ENCODE results near the gene RBL2. TPM values are rescaled to one million over a fixed set of nuclear protein-coding genes. Genes with fewer than 3 reads are reported as not detected.
A peak's percentile ranks its signal among the peaks of the same experiment; 100 is the strongest.

RBL2 gene
- total RNA-seq, 1 experiment from 2014 or later: 38.4 TPM

DNA sequence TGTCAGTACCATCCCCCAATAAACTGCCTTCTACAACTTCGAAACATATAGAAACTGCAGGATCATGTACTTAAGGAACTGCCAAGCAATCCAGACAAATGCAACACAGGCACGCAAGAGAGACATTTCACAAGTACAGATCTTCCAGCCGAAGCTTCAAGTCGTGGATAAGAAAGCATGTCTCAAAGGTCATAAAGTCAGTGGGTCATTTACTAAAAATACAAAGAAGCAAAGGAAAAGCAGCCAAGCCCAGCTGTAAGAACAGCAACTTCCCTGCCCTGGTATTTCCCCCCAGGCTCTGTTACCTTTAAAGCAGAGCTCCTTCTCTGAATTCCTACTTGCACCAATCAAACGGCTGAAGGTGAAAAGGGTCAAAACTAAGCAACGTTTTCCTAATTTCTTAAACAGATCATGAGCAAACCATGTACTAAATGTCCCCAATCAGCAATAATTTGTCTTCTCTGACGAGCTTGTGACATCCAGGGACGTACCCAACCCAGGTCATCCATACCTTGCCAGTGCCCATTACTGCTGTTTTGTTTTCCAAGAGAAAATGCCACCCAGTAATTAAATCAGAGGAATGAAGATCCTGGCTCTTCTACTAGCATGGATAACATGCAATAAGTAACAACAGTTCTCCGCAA lies 67.1 kb downstream of the RBL2 start:
- ChIA-PET POLR2A (no interaction called here), CTCF (interaction anchor here (1.0 kb wide), 1 partner anchor 9 kb away, joined by 5 read pairs; no protein-coding TSS in a partner anchor)
- 0 out of 2 replicates have a peak overlapping the region, but pooled peaks have one; percentile 7 for H3K27ac Mint-ChIP-seq
- peaks cover 12% of the 10 kb centered on the region for H3K36me3 Mint-ChIP-seq
- no peak for DNase-seq (ENCODE audit: low spot score)
- no peak for ATAC-seq
- H3K4me1 Mint-ChIP-seq: peaks cover 30% of the 10 kb centered on the region
- TF ChIP-seq, protein P1, sequence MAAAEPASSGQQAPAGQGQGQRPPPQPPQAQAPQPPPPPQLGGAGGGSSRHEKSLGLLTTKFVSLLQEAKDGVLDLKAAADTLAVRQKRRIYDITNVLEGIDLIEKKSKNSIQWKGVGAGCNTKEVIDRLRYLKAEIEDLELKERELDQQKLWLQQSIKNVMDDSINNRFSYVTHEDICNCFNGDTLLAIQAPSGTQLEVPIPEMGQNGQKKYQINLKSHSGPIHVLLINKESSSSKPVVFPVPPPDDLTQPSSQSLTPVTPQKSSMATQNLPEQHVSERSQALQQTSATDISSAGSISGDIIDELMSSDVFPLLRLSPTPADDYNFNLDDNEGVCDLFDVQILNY (CRISPR knock-in tag; IDR thresholded peaks at IDR 0.05): no peak
- TF ChIP-seq NFE2L1 (CRISPR knock-in tag; IDR thresholded peaks at IDR 0.05): no peak
- TF ChIP-seq, protein P2, sequence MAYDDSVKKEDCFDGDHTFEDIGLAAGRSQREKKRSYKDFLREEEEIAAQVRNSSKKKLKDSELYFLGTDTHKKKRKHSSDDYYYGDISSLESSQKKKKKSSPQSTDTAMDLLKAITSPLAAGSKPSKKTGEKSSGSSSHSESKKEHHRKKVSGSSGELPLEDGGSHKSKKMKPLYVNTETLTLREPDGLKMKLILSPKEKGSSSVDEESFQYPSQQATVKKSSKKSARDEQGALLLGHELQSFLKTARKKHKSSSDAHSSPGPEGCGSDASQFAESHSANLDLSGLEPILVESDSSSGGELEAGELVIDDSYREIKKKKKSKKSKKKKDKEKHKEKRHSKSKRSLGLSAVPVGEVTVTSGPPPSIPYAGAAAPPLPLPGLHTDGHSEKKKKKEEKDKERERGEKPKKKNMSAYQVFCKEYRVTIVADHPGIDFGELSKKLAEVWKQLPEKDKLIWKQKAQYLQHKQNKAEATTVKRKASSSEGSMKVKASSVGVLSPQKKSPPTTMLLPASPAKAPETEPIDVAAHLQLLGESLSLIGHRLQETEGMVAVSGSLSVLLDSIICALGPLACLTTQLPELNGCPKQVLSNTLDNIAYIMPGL (CRISPR knock-in tag; IDR thresholded peaks at IDR 0.05): no peak
- TF ChIP-seq PRRX2 (CRISPR knock-in tag; IDR thresholded peaks at IDR 0.05): no peak
- no peak for TF ChIP-seq SOX15 (CRISPR knock-in tag; IDR thresholded peaks at IDR 0.05)
- TF ChIP-seq, protein P3, sequence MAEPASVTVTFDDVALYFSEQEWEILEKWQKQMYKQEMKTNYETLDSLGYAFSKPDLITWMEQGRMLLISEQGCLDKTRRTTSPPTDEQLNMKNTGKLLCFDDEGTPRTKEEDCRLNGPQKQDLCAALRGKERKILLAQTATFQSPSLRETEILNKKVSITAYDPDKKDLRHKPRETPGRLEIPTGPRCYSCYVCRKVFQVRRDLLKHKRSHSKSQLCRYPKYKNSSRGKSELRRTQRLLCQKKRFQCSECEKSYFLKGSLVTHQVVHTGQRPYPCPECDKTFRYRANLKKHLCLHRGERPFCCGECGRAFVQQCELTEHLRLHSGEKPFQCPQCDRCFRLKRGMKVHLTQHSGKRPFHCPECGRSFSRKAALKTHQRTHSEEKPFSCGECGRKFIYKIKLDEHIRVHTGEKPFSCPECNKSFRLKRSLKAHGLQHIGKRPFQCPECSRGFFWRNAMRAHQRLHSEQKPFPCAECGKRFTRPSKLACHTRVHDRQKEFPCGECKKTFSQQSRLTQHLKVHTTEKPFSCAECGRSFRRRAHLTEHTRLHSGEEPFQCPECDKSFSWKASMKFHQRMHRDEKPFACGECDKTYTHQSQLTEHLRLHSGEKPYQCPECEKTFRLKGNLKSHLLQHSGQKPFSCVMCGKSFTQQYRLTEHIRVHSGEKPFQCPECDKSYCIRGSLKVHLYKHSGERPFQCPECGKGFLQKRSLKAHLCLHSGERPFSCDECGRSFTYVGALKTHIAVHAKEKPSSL (CRISPR knock-in tag; conservative IDR thresholded peaks at IDR 0.05): no peak
- no peak for TF ChIP-seq ZNF317 (CRISPR knock-in tag; IDR thresholded peaks at IDR 0.05; ENCODE audit: borderline replicate concordance, low read depth)
- TF ChIP-seq ZNF138 (CRISPR knock-in tag; conservative IDR thresholded peaks at IDR 0.05): no peak
- no peak for TF ChIP-seq OVOL2 (CRISPR knock-in tag; IDR thresholded peaks at IDR 0.05; ENCODE audit: borderline replicate concordance)
- TF ChIP-seq, protein P4, sequence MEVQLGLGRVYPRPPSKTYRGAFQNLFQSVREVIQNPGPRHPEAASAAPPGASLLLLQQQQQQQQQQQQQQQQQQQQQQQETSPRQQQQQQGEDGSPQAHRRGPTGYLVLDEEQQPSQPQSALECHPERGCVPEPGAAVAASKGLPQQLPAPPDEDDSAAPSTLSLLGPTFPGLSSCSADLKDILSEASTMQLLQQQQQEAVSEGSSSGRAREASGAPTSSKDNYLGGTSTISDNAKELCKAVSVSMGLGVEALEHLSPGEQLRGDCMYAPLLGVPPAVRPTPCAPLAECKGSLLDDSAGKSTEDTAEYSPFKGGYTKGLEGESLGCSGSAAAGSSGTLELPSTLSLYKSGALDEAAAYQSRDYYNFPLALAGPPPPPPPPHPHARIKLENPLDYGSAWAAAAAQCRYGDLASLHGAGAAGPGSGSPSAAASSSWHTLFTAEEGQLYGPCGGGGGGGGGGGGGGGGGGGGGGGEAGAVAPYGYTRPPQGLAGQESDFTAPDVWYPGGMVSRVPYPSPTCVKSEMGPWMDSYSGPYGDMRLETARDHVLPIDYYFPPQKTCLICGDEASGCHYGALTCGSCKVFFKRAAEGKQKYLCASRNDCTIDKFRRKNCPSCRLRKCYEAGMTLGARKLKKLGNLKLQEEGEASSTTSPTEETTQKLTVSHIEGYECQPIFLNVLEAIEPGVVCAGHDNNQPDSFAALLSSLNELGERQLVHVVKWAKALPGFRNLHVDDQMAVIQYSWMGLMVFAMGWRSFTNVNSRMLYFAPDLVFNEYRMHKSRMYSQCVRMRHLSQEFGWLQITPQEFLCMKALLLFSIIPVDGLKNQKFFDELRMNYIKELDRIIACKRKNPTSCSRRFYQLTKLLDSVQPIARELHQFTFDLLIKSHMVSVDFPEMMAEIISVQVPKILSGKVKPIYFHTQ (CRISPR knock-in tag; IDR thresholded peaks at IDR 0.05): no peak
- TF ChIP-seq, protein P5, sequence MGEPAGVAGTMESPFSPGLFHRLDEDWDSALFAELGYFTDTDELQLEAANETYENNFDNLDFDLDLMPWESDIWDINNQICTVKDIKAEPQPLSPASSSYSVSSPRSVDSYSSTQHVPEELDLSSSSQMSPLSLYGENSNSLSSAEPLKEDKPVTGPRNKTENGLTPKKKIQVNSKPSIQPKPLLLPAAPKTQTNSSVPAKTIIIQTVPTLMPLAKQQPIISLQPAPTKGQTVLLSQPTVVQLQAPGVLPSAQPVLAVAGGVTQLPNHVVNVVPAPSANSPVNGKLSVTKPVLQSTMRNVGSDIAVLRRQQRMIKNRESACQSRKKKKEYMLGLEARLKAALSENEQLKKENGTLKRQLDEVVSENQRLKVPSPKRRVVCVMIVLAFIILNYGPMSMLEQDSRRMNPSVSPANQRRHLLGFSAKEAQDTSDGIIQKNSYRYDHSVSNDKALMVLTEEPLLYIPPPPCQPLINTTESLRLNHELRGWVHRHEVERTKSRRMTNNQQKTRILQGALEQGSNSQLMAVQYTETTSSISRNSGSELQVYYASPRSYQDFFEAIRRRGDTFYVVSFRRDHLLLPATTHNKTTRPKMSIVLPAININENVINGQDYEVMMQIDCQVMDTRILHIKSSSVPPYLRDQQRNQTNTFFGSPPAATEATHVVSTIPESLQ (CRISPR knock-in tag; IDR thresholded peaks at IDR 0.05): no peak
- no peak for TF ChIP-seq HMGA2 (CRISPR knock-in tag; IDR thresholded peaks at IDR 0.05)
- TF ChIP-seq, protein P6, sequence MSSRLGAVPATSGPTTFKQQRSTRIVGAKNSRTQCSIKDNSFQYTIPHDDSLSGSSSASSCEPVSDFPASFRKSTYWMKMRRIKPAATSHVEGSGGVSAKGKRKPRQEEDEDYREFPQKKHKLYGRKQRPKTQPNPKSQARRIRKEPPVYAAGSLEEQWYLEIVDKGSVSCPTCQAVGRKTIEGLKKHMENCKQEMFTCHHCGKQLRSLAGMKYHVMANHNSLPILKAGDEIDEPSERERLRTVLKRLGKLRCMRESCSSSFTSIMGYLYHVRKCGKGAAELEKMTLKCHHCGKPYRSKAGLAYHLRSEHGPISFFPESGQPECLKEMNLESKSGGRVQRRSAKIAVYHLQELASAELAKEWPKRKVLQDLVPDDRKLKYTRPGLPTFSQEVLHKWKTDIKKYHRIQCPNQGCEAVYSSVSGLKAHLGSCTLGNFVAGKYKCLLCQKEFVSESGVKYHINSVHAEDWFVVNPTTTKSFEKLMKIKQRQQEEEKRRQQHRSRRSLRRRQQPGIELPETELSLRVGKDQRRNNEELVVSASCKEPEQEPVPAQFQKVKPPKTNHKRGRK (CRISPR knock-in tag; IDR thresholded peaks at IDR 0.05; ENCODE audit: borderline replicate concordance): no peak
- TF ChIP-seq, protein P7, sequence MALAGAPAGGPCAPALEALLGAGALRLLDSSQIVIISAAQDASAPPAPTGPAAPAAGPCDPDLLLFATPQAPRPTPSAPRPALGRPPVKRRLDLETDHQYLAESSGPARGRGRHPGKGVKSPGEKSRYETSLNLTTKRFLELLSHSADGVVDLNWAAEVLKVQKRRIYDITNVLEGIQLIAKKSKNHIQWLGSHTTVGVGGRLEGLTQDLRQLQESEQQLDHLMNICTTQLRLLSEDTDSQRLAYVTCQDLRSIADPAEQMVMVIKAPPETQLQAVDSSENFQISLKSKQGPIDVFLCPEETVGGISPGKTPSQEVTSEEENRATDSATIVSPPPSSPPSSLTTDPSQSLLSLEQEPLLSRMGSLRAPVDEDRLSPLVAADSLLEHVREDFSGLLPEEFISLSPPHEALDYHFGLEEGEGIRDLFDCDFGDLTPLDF (CRISPR knock-in tag; IDR thresholded peaks at IDR 0.05): no peak
- TF ChIP-seq EMX1 (CRISPR knock-in tag; IDR thresholded peaks at IDR 0.05): no peak
- no peak for TF ChIP-seq ELF4 (CRISPR knock-in tag; IDR thresholded peaks at IDR 0.05; ENCODE audit: low read depth)
- no peak for TF ChIP-seq ZNF396 (CRISPR knock-in tag; IDR thresholded peaks at IDR 0.05; ENCODE audit: borderline replicate concordance)
- TF ChIP-seq, protein P8, sequence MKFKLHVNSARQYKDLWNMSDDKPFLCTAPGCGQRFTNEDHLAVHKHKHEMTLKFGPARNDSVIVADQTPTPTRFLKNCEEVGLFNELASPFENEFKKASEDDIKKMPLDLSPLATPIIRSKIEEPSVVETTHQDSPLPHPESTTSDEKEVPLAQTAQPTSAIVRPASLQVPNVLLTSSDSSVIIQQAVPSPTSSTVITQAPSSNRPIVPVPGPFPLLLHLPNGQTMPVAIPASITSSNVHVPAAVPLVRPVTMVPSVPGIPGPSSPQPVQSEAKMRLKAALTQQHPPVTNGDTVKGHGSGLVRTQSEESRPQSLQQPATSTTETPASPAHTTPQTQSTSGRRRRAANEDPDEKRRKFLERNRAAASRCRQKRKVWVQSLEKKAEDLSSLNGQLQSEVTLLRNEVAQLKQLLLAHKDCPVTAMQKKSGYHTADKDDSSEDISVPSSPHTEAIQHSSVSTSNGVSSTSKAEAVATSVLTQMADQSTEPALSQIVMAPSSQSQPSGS (CRISPR knock-in tag; IDR thresholded peaks at IDR 0.05; ENCODE audit: borderline replicate concordance, low read depth): no peak
- no peak for TF ChIP-seq CREM (CRISPR knock-in tag; IDR thresholded peaks at IDR 0.05)
- TF ChIP-seq ZNF671 (CRISPR knock-in tag; IDR thresholded peaks at IDR 0.05): no peak
- peaks cover 3% of the 10 kb centered on the region; the same call in 1 of the 2 replicates for H3K9me3 Mint-ChIP-seq
- no peaks in the 10 kb centered on the region for H3K27me3 Mint-ChIP-seq (ENCODE audit: low read depth)
- H3K4me3 Mint-ChIP-seq: peak overlapping the region; percentile 99
